Suppressor macrophage (primary cell): ENCODE measurements around the gene DDX1.
"Not testable (repeated sequence)": the region's sequence is repeated elsewhere in the genome, so short reads cannot be mapped to it uniquely, and the experiment has no call there.

Source experiments
- DNase-seq, 4 experiments: peaks; one replicate each; pipeline ENCODE4 v3.0.0-alpha.2; 2020 to 2022

The DDX1 gene

DNA sequence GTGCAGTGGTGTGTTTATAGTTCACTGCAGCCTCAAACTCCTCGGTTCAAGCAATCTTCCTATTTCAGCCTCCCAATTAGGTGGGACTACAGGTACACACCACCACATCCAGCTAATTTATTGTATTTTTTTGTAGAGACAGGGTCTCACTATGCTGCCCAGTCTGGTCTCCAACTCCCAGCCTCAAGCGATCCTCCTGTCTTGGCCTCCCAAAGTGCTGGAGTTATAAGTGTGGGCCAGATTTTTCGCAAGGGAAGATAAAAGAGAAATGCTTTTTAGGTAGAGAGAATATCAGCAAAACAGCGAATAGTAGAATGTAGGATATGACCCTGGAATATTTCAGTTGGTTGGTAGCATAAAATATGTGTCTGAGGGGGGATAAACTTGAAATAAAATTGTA lies 4.3 kb downstream of the DDX1 start:
- DNase-seq = no peak

DNA sequence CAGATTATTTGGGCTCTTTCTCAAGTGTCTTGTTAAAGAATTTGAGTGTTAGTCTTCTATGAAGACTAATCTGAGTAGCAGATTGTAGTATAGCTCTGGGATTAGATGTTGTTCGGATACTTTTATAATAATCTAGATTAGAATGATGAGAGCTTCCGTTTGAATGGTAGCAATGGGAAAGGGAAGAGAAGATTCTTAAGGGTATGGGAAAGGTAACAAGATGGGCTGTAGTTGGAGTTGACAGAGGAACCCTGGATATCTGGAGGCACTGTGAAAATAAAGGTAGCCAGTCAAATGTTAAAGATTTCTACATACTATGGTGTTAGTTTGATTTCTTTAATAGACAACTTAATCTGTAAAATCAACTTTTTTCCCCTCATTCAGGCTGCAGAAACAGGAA lies 4.7 kb downstream of the DDX1 start:
- DNase-seq = no peak

DNA sequence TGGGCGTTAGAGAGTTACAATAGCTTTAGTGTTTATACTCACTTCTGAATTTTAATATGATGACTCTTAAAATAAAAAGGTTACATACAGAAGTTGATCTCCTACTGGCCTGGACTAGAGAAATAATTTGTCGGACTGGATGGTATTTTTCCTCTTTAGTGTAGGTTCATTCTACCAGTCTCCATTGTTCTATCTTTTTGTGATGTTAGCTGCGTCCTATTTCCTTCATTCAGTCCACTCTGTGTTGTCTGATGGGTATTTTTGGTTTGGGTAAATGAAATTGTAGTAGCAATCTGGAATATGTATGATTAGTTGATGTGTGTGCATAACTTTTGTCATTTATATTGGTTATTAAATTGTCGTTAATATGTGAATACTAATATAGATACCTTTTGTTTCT lies 5.3 kb downstream of the DDX1 start:
- DNase-seq = no peak

DNA sequence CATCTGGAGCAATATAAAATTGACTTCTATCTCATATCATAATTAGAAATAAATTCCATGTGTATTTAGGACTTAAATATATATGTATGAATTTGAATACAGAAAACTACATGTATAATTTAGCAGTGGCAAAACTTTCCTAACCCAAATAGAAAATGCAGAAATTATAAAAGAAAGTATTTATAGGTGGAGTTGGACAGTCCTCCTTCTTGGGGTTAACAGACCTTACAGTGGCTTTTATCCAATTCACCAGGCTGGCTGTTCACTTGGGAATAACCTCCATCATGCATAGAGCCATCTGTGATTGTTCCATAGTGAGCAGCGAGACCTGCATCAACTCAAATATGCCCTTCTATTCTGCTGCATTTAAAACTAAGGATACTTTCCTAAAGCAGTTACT lies 8.3 kb downstream of the DDX1 start:
- no peak for DNase-seq

DNA sequence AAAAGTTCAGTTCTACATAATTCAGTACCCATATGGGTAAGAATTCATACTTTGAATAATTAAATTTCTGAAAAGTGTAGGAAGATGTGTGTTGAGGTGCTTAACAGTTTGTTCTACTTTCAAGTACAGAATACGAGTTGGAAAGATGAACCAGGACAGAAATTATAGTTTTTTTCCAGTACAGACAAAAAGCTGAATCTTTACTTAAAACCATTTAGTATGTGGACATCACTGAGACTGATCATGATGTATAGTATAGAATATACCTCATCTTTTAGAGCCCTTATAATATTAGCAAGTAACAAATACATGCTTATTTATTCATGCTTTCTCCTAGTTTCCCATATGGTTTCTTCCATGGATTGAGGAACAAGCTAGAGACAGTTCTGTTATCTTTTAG lies 10.0 kb downstream of the DDX1 start:
- no peak for DNase-seq

DNA sequence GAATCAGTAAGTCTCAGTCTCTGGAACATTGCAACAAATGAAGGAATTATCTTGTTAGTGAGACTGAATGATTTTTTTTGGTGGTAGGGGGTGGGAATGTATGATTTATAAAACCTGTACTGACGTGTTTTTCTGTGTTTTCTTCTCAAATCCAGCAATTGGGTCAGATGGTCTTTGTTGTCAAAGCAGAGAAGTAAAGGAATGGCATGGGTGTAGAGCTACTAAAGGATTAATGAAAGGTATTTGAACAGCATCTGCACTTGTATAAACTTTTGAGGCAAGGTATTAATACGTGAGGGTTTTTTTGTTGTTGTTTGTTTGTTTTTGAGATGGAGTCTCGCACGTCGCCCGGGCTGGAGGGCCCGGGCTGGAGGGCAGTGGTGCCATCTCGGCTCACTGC lies 10.7 kb downstream of the DDX1 start:
- DNase-seq = no peak

DNA sequence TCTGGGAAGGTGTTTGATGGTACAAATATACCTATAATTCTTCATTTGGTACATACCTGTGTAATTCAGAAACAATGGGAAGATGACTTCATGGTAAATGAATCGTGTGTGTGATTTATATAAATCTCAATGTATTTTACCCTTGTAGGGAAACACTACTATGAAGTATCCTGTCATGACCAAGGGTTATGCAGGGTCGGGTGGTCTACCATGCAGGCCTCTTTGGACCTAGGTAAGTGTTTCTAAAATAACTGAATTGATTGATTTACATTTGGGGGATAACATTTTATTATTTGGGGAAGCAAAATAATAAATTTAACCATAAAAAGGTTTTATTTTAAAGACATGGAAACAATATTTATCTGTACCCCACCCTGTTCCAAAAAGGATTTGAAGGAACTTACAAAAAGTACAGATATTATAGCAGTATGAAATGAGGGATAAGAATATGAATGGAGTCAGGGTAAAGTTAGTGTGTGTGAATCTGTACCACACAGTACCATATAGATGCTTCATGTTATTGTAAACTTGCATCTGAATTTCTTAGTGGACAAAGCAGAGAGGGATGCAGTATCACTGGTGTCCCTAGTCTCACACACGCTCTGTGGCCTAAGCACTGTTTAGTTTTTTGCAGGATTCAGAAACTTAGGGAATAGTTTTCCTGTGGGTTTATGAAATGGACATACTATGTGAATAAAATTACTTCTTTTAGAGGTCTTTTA lies 11.5 kb downstream of the DDX1 start:
- no peak for DNase-seq

DNA sequence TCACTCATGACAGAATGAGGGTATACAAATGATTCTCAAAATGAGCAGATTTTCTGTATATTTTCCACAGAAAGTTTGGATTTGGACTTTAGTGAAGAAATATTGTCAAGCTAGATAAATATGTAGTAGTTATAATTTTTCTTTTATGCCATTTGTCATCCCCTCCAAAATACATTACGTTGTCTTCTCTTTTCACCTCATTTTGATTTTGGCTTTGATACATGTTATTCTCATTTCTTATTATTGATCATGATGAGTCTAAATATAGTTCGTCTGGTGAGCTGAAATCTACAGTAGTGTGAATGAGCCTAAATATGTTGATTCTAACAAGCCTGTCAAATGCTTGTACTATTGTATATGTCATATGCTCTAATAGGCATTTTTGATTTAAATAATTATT lies 12.3 kb downstream of the DDX1 start:
- DNase-seq = no peak

DNA sequence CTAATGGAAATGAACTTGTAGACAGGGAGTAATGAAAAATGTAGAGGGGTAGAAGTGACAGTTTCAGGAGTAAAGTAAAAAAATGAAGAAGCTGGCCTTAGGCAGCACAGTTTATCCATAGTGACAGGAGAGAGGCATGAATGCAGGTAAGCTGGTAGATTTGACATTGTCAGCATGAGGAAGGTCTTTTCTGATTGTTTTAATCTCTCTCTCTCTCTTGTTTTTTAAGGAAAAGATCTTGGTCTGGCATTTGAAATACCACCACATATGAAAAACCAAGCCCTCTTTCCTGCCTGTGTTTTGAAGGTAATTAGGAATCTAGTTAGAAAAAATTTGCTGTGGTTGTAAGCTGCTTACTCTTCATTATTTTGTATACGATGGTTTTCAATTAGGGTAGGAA lies 14.1 kb downstream of the DDX1 start:
- no peak for DNase-seq

DNA sequence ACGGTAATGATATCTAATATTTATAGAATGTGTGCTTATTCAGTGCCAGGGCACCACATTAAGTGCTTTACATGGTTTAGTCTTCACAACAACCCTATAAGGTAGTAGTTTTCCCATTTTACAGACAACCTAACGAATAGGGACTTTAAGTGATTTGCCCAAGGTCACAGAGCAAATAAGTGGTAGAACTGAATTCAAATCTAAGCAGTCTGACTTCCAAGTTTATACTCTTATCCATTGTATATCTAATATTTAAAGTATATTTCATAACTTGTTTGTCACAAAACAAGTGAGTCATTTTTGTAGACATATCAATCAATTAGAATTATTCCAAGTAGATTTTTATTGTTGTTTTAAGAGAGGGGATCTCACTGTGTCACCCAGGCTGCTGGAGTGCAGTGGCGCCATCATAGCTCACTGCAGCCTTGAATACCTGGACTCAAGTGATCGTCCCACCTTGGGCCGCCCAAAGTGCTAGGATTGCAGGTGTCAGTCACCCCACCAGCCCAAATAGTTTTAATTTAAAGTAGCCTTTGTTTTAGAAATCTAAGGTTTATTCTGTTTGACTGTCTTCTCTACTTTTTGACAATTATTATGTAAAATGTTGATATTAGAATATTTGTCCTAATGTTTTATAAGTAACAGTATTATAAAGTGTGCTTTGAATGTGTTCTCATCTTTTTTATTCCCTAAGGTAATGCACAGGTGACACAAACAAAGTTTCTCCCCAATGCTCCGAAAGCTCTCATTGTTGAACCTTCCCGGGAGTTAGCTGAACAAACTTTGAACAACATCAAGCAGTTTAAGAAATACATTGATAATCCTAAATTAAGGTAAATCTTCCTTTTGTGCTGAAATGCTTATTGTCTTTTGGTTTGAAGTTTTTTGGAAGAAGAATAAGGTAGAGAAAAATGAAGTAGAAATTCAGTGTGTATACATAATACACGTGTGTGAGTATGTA lies 15.1 kb downstream of the DDX1 start:
- no peak for DNase-seq

DNA sequence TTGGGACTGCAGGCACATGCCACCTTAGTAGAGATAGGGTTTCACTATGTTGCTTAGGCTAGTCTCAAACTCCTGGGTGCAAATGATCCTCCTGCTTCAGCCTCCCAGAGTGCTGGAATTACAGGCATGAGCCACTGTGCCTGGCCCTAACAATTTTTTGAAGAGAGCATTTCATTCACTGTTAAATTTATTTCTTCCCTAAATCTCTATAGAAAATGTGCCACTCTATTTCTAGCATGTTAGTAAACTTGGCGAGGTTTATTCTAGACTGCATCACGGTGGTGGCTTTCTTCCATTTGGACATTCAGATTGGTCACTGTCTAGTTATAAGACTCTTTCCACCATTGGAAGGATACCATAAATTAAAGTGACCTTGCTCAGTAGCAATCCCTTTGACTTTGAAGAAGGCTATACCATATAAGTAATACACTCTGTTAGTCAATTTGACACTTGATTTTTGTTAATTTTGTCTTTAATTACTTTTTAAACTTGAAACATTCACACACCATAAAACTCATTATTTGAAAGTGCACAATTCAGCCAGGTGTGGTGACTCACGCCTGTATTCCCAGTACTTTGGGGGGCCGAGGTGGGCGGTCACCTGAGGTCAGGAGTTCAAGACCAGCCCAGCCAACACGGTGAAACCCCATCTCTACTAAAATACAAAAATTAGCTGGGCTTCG lies 16.2 kb downstream of the DDX1 start:
- DNase-seq = no peak

DNA sequence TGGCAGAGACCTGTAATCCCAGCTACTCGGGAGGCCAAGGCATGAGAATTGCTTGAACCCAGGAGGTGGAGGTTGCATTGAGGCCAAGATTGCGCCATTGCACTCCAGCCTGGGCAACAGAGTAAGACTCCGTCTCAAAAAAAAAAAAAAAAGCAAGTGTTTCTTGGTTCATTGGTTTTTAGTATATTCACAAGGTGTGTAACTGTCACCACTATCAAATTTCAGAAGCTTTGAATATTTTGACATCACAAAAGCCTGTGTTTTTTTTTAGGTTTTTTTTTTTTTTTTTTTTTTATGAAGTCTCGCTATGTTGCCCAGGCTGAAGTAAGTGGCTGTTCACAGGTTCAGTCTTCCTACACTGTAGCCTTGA lies 16.7 kb downstream of the DDX1 start:
- no peak for DNase-seq

DNA sequence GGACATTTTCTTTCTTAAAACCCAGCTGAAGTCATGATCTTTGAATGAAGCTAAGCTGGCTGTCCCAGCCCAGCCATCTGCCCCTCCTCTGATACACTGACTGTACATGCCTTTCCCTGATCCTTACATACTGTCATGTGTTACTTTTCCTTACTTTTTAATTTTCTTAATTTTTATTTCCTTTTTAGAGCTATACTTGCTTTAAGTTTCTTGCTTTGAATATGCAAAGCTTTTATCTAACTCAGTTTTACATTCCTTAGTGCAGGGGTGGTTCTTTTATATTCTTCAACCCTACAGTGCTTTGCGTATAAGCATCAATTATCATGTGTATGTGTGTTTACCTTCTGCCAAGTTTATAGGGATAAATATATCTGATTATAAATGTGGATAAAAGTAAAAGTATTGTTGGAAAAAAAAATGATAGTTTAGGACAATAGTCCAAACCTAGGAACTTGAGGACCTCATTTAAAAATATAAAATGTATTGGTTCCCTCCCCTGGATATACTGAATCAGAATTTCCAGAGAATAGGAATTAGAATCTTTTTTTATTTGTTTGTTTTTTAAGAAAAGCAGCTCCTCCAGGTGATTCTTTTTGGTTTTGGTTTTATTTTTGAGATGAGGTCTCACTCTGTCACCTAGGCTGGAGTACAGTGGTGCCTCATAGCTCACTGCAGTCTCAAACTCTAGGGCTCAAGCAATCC lies 17.8 kb downstream of the DDX1 start:
- no peak for DNase-seq

DNA sequence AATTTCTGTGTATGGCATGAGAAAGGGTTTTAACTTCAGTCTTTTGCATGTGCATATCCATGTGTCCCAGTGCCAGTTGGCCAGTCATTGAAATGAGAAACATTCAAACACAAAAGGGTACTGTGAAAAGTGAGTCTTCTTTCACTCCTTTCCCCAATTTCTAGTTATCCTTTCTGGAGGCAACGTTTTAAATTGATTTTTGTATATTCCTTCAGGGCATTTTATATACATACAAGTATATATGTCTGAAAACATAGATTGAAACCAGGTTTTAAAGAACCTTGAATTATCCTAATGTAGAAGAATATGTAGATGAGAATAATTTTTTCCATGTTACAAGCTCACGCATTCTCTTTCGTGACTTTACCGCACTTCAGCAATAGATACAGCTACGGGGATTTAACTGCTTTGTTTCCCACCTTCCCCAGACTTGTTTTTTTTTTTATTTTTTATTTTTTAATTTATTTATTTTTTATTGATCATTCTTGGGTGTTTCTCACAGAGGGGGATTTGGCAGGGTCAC lies 18.8 kb downstream of the DDX1 start:
- no peak for DNase-seq

DNA sequence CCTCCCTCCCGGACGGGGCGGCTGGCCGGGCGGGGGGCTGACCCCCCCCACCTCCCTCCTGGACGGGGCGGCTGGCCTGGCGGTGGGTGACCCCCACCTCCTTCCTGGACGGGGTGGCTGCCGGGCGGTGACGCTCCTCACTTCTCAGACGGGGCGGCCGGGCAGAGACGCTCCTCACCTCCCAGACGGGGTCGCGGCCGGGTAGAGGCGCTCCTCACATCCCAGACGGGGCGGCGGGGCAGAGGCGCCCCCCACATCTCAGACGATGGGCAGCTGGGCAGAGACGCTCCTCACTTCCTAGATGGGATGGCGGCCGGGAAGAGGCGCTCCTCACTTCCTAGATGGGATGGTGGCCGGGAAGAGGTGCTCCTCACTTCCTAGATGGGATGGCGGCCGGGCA lies 20.4 kb downstream of the DDX1 start:
- not testable (repeated sequence) for DNase-seq

DNA sequence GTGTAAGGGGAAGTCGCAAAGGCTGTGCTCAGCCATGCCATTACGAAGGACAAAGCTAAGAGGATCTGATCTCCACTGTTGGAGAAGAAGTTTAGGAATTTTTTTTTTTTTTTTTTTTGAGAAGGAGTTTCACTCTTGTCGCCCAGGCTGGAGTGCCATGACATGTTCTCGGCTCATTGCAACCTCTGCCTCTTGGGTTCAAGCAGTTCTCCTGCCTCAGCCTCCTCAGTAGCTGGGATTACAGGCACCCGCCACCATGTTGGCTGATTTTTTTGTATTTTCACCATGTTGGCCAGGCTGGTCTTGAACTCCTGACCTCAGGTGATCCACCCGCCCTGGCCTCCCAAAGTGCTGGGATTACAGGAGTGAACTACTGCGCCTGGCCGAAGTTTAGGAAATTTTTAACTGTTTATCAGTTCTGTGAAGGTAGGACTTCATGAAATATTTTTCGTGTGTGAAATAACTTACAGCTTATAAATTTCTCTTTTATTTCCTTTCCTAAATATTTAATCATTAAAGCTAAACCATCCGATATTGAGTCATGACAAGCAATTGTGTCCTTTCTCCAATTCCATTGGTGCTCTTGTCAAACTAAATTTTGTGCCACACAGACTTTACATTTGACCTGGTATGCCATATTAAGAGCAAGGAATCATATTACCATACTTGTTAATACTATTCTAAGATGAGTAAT lies 22.2 kb downstream of the DDX1 start:
- DNase-seq = no peak

DNA sequence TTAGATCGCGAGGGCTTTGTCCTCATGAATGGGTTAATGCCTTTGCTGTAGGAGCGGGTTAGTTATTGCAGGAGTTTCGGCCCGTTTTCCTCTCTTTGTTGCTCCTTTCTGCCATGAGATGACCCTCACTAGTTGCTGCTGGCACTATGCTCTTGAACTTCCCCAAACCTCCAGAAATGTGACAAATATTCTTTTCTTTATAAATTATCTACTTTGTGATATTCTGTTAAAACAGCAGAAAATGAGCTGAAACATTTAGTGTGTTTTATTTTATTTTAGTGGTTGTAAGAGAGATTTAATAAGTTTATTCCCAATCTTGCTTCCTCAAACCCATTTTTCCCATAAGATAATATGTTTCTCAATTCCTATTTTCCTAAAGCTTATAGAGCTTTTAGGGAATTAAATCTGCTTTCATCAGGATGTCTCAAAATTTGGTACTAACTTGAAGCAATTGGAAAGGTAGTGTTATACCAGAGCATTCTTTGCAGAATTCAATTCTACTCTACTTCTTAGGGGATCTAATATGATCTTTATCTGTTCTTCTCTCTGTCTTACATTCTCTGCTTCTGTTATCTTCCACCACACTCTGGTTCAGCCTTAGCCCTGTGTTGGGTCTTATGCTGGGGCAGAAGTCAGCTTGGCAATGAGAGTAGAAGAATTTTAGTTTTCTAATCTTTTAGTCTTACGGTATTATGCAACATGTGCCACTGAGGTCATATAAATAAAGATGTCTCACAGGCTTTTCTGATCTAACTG lies 23.1 kb downstream of the DDX1 start:
- DNase-seq = no peak

DNA sequence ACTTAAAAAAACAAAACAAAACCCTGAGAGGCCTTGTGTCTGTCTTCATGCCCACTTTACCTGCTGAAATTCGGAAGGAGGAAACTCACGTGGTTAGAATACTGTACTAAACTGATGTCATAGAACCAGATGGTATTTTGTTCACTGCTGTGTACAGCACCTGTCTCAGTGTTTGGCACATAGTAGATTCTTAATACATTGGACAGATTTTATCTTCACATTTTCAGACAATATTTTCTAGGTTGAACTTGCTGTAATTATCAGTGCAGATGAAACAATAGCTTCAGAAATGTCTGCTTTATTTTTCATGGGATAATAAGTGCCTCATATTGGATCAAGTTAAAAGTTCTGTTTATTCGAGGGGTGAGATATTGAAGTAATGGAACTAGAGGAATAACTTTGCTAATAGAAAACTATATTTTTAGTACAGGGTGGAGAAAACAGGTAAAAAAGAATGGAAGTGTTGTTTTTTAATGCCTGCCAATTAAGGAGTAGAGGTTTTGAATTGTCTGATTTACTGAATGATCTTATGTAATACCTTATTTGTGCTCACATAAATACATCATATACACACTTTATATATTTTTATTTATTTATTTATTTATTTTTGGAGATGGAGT lies 23.7 kb downstream of the DDX1 start:
- no peak for DNase-seq

DNA sequence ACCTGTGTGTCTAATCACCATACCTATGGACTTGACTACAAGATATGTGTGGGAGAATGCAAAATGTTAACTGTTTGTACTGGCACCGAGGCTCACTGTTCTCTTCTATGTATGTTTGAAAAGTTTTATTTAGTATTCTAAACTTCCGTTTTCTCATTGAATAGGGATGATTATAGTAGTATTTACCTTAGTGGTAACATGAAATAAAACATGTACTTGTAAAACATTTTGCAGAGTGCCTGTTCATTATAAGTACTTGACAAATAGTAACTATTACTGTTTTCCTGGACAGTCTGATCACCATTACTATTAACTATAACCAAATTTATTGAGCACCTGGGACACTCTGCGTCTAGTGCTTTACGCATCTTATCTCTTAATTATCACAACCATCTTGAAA lies 24.8 kb downstream of the DDX1 start:
- DNase-seq = no peak

DNA sequence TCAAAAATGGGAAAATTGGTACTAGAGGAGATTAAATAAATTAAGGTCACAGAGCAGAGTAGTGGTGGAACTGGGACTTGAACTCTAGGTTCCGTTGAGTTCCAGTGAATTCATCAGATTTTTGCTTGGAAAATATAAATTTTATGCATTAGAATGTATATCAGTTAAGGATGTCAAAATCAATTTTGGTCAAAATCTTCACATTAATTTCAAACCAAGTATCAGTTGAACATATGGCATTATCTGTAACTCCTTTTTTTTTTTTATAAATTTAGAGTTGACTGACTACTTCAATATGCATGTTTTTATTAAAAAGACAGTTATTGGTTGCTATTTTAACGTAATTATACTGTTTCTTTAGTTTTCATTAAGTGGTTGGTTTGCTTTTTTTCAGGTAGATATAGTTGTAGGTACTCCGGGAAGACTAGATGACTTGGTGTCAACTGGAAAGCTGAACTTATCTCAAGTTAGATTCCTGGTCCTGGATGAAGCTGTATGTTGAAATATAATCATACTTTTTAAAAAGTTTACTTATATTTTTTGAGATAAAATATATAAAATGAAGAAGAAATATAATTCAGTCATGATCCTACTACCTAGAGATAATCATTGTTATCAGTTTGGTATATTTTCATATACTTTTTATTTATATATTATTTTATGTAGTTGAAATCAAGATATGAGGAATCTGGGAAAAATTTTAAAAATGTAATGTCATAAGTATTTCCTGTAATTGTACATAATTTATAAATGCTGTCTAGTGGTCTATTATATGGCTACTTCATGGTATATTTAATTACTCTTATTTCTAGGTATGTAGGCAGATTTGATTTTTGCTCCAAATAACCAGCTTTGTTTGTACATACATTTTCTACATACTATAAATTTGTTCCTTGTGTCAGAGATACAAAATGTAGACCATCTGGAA lies 25.4 kb downstream of the DDX1 start:
- no peak for DNase-seq
